ENCODE results near the gene C1QTNF3. TPM values are rescaled to one million over a fixed set of nuclear protein-coding genes. Genes with fewer than 3 reads are reported as not detected.

Gene C1QTNF3
- total and polyA plus RNA-seq, 2 donors (not counting 3 experiments of a cell fraction or from before 2014, with no cell fraction given), result 1.6 TPM

DNA sequence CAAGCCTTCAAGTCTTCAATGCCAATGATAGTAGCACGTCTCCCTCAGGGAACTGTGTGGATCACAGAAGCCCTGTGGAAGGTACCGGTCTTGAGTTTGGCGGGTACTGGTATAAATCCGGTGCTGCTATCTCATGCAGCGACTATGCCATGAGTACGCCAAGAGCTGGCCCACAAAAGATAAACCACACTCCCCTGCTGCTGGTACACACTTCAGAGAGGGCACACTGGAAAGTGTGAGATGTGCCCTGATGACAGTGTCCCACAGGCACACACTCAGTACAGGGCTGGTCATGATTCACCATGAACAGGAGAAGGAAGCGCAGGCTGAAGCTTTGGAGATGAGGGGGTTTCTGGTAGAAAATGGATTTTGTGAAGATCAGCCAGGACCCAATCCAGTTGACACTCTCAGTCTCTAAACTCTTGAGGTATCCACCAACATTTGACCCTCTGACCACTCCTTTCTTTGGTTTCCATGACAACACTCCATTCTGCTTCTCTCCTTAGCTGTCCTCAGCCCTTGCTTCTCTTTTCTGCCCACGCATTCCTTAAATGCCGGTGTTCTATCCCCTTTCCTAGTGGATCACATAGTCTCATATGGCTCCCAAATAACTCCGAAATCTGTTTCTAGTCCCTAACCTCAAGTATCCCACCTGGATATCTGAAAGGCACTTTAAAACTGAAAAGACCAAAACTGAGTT lies 40.2 kb downstream of the C1QTNF3 start:
- Histone ChIP-seq H3K4me2 (ENCODE audit: insufficient read depth, low read length) (no peak overlapping the region), H2AFZ (ENCODE audit: low read depth, low read length) (no peak overlapping the region), H3K27ac (ENCODE audit: insufficient read depth, low read depth, low read length) (no peak overlapping the region), H3K4me1 (ENCODE audit: control insufficient read depth, extremely low read depth, insufficient read depth, low read length) (peaks cover 10% of the 10 kb centered on the region), H3K9me3 (replicated peaks; ENCODE audit: control insufficient read depth, insufficient read depth, low read length) (no peaks in the 10 kb centered on the region), H3K4me3 (replicated peaks in 1 of 3; ENCODE audit: insufficient read depth in 1 of 3, low read depth in 1 of 3, low read length in 3 of 3) (no peak overlapping the region), H4K20me1 (replicated peaks; ENCODE audit: control insufficient read depth, extremely low read depth, insufficient read depth, low read length) (no peaks in the 10 kb centered on the region), H3K9me1 (replicated peaks; ENCODE audit: control insufficient read depth, extremely low read depth, insufficient read depth, low read length) (no peaks in the 10 kb centered on the region), H3K27me3 (ENCODE audit: control insufficient read depth in 2 of 2, insufficient read depth in 2 of 2, low read length in 2 of 2) (no peaks in the 10 kb centered on the region), H3K79me2 (ENCODE audit: control insufficient read depth, insufficient read depth, low read length) (no peaks in the 10 kb centered on the region), H3K36me3 (ENCODE audit: control insufficient read depth in 2 of 2, extremely low read depth in 1 of 2, insufficient read depth in 2 of 2, low read length in 2 of 2) (peaks cover 0 to 5% of the 10 kb centered on the region in 2 experiments), H3K9ac (replicated peaks; ENCODE audit: extremely low read depth, insufficient read depth, low read length) (no peak overlapping the region)
- TF ChIP-seq EZH2 (IDR thresholded peaks at IDR 0.05; ENCODE audit: borderline replicate concordance, low read depth, low read length, severe bottlenecking) (no peak), POLR2A (IDR thresholded peaks at IDR 0.05; ENCODE audit: low read depth, low read length) (no peak), GATA2 (IDR thresholded peaks at IDR 0.05; ENCODE audit: insufficient read depth, insufficient read length, low read depth, low read length) (no peak), POLR2AphosphoS5 (IDR thresholded peaks at IDR 0.05; ENCODE audit: insufficient read depth, low read depth, low read length) (no peak), MYC (IDR thresholded peaks at IDR 0.05; ENCODE audit: low read depth, low read length) (no peak), JUN (IDR thresholded peaks at IDR 0.05; ENCODE audit: borderline replicate concordance, insufficient read depth, insufficient read length, low read depth) (no peak), FOS (IDR thresholded peaks at IDR 0.05; ENCODE audit: borderline replicate concordance, insufficient read depth, low read length) (no peak)
- TF ChIP-seq, protein P1, sequence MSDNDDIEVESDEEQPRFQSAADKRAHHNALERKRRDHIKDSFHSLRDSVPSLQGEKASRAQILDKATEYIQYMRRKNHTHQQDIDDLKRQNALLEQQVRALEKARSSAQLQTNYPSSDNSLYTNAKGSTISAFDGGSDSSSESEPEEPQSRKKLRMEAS (IDR thresholded peaks at IDR 0.05; ENCODE audit: insufficient read depth, insufficient read length), result no peak
- TF ChIP-seq, protein P2, sequence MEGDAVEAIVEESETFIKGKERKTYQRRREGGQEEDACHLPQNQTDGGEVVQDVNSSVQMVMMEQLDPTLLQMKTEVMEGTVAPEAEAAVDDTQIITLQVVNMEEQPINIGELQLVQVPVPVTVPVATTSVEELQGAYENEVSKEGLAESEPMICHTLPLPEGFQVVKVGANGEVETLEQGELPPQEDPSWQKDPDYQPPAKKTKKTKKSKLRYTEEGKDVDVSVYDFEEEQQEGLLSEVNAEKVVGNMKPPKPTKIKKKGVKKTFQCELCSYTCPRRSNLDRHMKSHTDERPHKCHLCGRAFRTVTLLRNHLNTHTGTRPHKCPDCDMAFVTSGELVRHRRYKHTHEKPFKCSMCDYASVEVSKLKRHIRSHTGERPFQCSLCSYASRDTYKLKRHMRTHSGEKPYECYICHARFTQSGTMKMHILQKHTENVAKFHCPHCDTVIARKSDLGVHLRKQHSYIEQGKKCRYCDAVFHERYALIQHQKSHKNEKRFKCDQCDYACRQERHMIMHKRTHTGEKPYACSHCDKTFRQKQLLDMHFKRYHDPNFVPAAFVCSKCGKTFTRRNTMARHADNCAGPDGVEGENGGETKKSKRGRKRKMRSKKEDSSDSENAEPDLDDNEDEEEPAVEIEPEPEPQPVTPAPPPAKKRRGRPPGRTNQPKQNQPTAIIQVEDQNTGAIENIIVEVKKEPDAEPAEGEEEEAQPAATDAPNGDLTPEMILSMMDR (IDR thresholded peaks at IDR 0.05; ENCODE audit: extremely low read depth in 1 of 2, insufficient read depth in 1 of 2, low read depth in 1 of 2, low read length in 2 of 2), result no peak
- DNase-seq (ENCODE audit: low read depth, low spot score) (no peak), FAIRE-seq (no peak)
- dilution Hi-C loops (cut with MboI; ENCODE audit: extremely low pct_ligation_motif_present, low sequenced_read_pairs), result no loop called here
- BruUV-seq (replicated peaks), result no TSS peak
- ChIA-PET CTCF (no interaction called here), POLR2A (no interaction called here)
- intact Hi-C loops (cut with micrococcal nuclease), result no loop called here
